HG03460 (cell line): ENCODE data around the gene CD4.
A peak's percentile ranks its signal among the peaks of the same experiment; 100 is the strongest.
"Not testable (repeated sequence)": the region's sequence is repeated elsewhere in the genome, so short reads cannot be mapped to it uniquely, and the experiment has no call there.

ENCODE experiments used
- ATAC-seq: cut with Tn5 transposase; IDR thresholded peaks from one replicate; pipeline ENCODE4 v1.9.1; 2021; ENCODE audit not compliant: unreplicated experiment

CD4 gene

DNA sequence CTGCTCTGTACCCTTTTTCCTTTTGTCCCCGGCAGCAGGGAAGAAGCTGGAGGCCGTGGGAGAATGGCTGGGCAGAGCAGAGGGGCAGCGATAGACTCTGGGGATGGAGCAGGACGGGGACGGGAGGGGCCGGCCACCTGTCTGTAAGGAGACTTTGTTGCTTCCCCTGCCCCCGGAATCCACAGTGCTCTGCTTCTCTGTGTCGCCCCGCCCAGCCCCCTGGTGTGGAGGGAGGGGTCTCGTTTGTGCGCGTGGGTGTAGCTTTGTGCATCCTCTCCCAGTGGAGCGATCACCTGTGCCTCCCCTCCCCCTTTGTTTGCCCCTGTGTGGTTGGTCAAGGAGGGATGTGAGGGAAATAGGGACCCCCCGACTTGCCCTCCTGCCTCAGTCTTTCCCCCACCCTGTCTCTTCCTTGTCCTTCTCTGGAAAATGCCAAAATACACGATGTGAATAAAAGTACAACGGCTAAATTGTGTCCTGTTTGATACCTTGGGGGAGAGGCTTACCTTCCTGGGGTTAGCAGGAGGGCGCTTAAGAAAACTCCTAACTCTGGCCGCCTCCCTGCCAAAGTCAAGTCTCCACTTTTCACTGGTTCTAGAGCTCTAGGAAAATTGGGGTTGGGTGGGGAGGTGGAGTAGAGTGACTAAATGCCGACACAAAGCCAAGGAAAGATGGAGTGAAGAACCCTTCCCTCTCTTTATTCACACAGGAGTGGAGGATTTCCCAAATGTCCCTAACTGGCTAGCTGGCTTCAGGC is 77.0 kb downstream of the CD4 start:
- ATAC-seq: no peak

DNA sequence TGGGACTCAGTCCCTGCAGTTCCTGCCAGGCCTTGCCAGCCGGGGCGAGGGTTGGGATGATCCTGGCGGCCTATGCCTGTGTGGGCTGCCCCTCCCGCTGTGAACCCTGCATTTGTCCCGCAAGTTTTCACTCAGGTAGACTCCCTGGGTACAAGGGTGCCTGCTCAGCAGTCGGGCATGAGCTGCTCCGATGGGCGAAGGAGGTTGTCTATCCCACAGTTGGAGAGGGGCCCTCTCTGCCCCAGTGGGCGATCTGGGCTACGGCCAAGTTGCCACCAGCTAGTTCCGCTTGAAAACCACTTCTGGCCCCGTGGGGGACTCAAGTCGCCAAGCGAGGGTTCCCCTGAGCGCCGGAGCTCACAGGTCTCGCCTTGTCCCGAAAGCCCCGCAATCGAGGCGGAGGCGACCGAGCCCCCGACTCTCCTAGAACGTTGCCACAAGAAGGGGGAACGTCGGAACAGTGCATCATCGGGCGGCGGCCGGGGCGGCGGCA is 77.6 kb downstream of the CD4 start:
- ATAC-seq: no peak

DNA sequence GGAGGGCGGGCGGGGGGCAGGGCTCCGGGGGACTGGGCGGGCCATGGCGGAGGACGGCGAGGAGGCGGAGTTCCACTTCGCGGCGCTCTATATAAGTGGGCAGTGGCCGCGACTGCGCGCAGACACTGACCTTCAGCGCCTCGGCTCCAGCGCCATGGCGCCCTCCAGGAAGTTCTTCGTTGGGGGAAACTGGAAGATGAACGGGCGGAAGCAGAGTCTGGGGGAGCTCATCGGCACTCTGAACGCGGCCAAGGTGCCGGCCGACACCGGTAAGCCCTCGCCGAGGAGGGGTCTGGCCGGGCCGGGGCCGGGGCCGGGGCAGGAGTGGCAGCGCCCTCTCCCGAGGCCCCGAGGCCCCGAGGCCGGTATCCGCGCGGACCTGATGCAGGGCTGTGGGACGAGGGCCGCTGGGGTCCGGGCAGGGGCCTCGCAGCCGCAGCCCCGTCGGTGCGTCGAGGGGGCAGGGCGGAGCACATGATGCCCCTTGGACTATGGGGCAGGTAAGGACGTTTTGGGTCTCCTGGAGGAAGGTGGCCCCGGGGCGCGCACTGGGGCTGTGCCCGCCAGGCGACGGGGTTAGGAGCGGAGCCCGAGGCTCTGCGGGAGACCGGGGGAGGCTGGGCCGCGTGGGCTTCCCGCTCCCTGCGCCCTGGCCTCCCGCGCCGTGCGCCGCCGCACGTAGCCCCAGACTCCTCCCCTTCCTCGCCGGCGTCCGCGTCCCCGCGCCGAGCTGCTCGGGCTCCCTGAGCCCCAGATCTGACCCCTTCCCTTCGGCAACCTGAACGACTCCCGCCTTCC is 78.3 kb downstream of the CD4 start, which contains the start of gene TPI1:
Gene TPI1 (plus strand): TSS at position 119 of the 798 bp plus-strand sequence. CDS start 36 bp downstream, at position 155.
- peak; percentile 63 for ATAC-seq

DNA sequence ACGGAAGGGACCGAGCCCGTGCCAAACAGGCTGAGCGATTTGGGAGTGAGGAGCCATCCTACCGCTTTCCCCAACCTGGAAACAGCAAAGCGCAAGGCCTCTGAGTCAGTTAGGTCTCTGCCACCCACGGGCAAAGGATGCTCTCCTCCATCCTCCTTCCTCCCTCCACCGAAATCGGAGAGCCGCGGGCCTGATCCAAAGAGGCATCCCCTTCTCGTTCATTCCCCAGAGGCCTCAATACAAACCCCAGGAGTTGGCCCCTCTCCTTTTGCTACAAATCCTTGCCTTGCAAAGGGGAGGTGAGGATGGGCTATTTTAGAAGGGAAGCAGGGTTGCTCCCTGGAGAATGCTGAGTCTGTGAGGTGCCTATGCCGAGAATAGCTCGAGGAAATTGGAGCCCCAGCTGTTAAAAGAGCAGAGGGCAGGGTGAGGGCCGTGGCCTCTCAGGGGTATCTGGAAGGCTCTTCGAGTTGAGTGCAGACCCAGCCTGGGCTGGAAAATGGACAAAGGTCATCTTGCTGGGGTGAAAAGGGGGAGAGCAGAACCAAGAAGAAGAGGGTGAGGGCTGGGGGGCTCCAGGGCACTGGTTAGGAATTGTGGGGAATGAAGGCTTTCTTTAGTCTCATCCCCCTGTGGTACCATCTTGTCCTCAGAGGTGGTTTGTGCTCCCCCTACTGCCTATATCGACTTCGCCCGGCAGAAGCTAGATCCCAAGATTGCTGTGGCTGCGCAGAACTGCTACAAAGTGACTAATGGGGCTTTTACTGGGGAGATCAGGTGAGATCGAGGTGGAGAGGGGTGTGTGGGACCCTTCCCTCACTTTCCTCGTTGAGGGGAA is 79.1 kb downstream of the CD4 start:
- no peak for ATAC-seq

DNA sequence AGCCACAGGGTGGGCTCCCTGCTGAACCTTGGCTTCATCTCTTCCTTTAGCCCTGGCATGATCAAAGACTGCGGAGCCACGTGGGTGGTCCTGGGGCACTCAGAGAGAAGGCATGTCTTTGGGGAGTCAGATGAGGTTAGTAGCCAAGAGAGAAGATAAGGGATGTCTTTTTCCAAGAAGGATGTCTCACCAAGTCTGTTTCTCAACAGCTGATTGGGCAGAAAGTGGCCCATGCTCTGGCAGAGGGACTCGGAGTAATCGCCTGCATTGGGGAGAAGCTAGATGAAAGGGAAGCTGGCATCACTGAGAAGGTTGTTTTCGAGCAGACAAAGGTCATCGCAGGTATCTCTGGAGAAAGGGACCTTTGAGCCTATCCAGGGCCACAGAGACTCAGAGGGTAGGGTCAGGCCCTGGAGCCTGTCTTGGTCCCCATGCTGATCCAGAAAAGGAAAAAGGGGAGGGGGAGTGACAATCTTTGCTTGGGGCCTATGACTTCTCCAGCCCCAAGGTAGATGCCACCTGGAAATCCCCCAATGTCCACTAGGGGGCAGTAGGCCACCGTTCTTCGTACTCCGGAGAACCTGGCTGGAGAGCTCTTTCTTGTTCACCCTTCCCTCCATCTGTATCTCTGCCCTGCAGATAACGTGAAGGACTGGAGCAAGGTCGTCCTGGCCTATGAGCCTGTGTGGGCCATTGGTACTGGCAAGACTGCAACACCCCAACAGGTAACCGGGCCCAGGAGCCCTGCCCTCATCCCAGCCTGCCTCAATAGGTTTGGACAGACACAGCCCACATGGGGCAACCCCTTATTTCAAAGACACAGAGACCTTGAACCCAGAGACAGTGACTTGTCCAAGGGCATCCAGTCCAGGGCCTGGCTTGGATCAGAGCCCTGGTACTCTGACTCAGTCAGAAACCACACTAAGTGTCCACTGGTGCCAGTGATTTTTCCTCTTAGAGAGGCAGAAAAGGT is 80.0 kb downstream of the CD4 start:
- ATAC-seq: no peak

DNA sequence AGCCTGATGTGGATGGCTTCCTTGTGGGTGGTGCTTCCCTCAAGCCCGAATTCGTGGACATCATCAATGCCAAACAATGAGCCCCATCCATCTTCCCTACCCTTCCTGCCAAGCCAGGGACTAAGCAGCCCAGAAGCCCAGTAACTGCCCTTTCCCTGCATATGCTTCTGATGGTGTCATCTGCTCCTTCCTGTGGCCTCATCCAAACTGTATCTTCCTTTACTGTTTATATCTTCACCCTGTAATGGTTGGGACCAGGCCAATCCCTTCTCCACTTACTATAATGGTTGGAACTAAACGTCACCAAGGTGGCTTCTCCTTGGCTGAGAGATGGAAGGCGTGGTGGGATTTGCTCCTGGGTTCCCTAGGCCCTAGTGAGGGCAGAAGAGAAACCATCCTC is 81.0 kb downstream of the CD4 start:
- not testable (repeated sequence) for ATAC-seq
